Rectal smooth muscle tissue (tissue), 1 donor: ENCODE data around the gene BPGM.
"Not testable (repeated sequence)": the region's sequence is repeated elsewhere in the genome, so short reads cannot be mapped to it uniquely, and the experiment has no call there.

ENCODE experiments used
- H3K27ac ChIP-seq: one replicate; pipeline ENCODE4 v1.7.0; 2013; ENCODE audit warnings: low read depth, low read length, inconsistent platforms
- H3K27me3 ChIP-seq: one replicate; pipeline ENCODE4 v1.7.0; 2013; ENCODE audit warnings: low read length; ENCODE audit not compliant: control insufficient read depth, insufficient read depth
- H3K36me3 ChIP-seq: one replicate; pipeline ENCODE4 v1.7.0; 2013; ENCODE audit warnings: low read length; ENCODE audit not compliant: control insufficient read depth, insufficient read depth
- H3K4me1 ChIP-seq: one replicate; pipeline ENCODE4 v1.7.0; 2013; ENCODE audit warnings: low read length; ENCODE audit not compliant: control insufficient read depth, insufficient read depth
- H3K4me3 ChIP-seq: one replicate; pipeline ENCODE4 v1.7.0; 2013; ENCODE audit warnings: low read length
- H3K9ac ChIP-seq: one replicate; pipeline ENCODE4 v1.7.0; 2013; ENCODE audit warnings: low read length

The BPGM gene

GRCh38 chr7:134657526-134657925 is 10.9 kb downstream of the BPGM start:
- H3K27me3 ChIP-seq = no peaks in the 10 kb centered on the region
- H3K27ac ChIP-seq = no peak overlapping the region
- no peak overlapping the region for H3K4me3 ChIP-seq
- no peaks in the 10 kb centered on the region for H3K4me1 ChIP-seq
- H3K9ac ChIP-seq = no peak overlapping the region
- peaks cover 3% of the 10 kb centered on the region for H3K36me3 ChIP-seq

DNA sequence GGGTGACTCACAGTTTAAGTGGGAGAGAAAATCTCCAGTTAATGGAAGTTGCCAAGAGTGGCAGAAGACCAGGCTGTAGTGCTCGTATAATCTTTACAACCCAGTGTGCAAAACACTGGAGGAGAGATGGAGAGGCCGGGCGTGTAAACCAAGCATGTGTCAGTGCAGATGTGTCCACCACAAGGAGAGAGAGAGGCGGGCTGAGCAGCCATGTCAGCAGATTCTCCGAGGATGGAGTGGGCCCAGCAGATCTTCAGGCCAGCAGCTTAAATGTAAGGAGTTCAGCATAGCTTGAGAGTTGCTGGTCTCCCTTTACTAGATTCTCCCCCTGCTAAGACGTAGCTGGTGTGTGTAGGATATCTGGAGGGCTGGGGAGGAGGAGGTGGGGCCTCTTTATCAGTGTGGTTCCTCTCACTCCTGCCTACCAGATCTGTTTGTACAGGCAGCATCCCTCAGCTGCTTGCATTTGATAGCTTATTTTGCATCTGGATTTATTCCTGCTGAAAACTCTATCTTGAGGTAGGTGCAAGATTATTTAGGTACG is 13.7 kb downstream of the BPGM start:
- Histone ChIP-seq H3K27ac (no peak overlapping the region), H3K9ac (no peak overlapping the region), H3K4me1 (no peaks in the 10 kb centered on the region), H3K27me3 (no peaks in the 10 kb centered on the region), H3K4me3 (no peak overlapping the region), H3K36me3 (peaks cover 4% of the 10 kb centered on the region)

GRCh38 chr7:134660961-134661376 is 14.3 kb downstream of the BPGM start:
- no peak overlapping the region for H3K9ac ChIP-seq
- peaks cover 4% of the 10 kb centered on the region for H3K36me3 ChIP-seq
- H3K4me3 ChIP-seq = no peak overlapping the region
- no peaks in the 10 kb centered on the region for H3K27me3 ChIP-seq
- no peaks in the 10 kb centered on the region for H3K4me1 ChIP-seq
- H3K27ac ChIP-seq = no peak overlapping the region

- Histone ChIP-seq H3K27ac (no peak overlapping the region), H3K27me3 (no peaks in the 10 kb centered on the region), H3K4me3 (no peak overlapping the region), H3K4me1 (no peaks in the 10 kb centered on the region), H3K9ac (no peak overlapping the region), H3K36me3 (peaks cover 4% of the 10 kb centered on the region)
Measured at GRCh38 chr7:134662166-134662870, 15.7 kb downstream of the BPGM start.

- Histone ChIP-seq H3K4me3 (no peak overlapping the region), H3K27ac (no peak overlapping the region), H3K4me1 (no peaks in the 10 kb centered on the region), H3K36me3 (peaks cover 4% of the 10 kb centered on the region), H3K27me3 (no peaks in the 10 kb centered on the region), H3K9ac (no peak overlapping the region)
Measured at GRCh38 chr7:134662871-134663205, 16.2 kb downstream of the BPGM start.

DNA sequence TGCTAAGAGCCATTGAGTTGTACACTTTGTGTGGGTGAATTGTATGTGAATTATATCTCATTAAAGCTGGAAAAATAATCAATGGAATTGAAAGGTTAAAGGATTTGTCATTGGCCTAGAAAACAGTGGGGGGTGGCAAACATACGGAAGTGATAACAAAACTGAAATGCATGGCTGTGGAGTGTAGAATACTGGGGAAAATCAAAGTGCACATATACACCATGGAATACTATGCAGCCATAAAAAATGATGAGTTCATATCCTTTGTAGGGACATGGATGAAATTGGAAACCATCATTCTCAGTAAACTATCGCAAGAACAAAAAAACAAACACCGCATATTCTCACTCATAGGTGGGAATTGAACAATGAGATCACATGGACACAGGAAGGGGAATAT is 18.4 kb downstream of the BPGM start:
- H3K27ac ChIP-seq, H3K9ac ChIP-seq, H3K36me3 ChIP-seq, H3K4me3 ChIP-seq, H3K4me1 ChIP-seq, H3K27me3 ChIP-seq: not testable (repeated sequence)

- Histone ChIP-seq H3K36me3 (no peaks in the 10 kb centered on the region), H3K27ac (no peak overlapping the region), H3K9ac (no peak overlapping the region), H3K4me3 (no peak overlapping the region), H3K4me1 (no peaks in the 10 kb centered on the region), H3K27me3 (no peaks in the 10 kb centered on the region)
Measured at GRCh38 chr7:134667899-134668298, 21.2 kb downstream of the BPGM start.

GRCh38 chr7:134669388-134669787 is 22.7 kb downstream of the BPGM start:
- H3K27ac ChIP-seq = no peak overlapping the region
- H3K9ac ChIP-seq = no peak overlapping the region
- no peaks in the 10 kb centered on the region for H3K36me3 ChIP-seq
- H3K27me3 ChIP-seq = no peaks in the 10 kb centered on the region
- no peaks in the 10 kb centered on the region for H3K4me1 ChIP-seq
- no peak overlapping the region for H3K4me3 ChIP-seq

- H3K4me1 ChIP-seq = no peaks in the 10 kb centered on the region
- no peak overlapping the region for H3K4me3 ChIP-seq
- H3K9ac ChIP-seq = no peak overlapping the region
- H3K36me3 ChIP-seq = no peaks in the 10 kb centered on the region
- H3K27me3 ChIP-seq = no peaks in the 10 kb centered on the region
- no peak overlapping the region for H3K27ac ChIP-seq
Measured at GRCh38 chr7:134669845-134670373, 23.3 kb downstream of the BPGM start.

- Histone ChIP-seq H3K4me3 (no peak overlapping the region), H3K27ac (no peak overlapping the region), H3K27me3 (no peaks in the 10 kb centered on the region), H3K9ac (no peak overlapping the region), H3K4me1 (no peaks in the 10 kb centered on the region), H3K36me3 (no peaks in the 10 kb centered on the region)
Measured at GRCh38 chr7:134671609-134672008, 25.0 kb downstream of the BPGM start.

- H3K36me3 ChIP-seq = no peaks in the 10 kb centered on the region
- H3K9ac ChIP-seq = no peak overlapping the region
- H3K27ac ChIP-seq = no peak overlapping the region
- no peak overlapping the region for H3K4me3 ChIP-seq
- H3K4me1 ChIP-seq = no peaks in the 10 kb centered on the region
- H3K27me3 ChIP-seq = no peaks in the 10 kb centered on the region
Measured at GRCh38 chr7:134674424-134674823, 27.8 kb downstream of the BPGM start.

- Histone ChIP-seq H3K4me1 (no peaks in the 10 kb centered on the region), H3K4me3 (no peak overlapping the region), H3K27ac (no peak overlapping the region), H3K9ac (no peak overlapping the region), H3K36me3 (peaks cover 2% of the 10 kb centered on the region), H3K27me3 (no peaks in the 10 kb centered on the region)
Measured at GRCh38 chr7:134676743-134677142, 30.1 kb downstream of the BPGM start.

DNA sequence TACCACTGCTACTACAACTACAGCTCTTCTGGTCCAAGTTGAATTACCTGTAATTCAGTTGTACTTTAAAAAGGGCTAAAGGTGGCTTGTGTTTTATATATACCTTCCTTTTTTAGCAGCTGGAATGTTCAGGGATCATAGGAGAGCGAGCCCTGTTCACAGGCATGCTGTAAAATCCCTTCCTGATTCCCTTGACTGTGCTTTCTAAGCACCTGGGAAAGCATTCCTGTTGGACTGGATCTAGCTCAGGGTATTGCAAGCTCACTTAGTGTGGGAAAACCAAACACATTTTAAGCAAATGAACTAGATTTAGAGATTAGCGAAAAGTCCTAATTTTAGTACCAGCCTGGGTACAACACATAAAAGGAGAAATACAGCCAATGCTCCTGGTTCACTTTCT is 31.5 kb downstream of the BPGM start:
- Histone ChIP-seq H3K36me3 (peaks cover 2% of the 10 kb centered on the region), H3K4me1 (no peaks in the 10 kb centered on the region), H3K4me3 (no peak overlapping the region), H3K9ac (no peak overlapping the region), H3K27me3 (no peaks in the 10 kb centered on the region), H3K27ac (no peak overlapping the region)
